Activated T-cell treated with anti-CD3 and anti-CD28 coated beads, Interleukin-2, amount 50 U/mL, for 72 hours (primary cell): ENCODE data around the gene GABARAP. TPM values are rescaled to one million over a fixed set of nuclear protein-coding genes. Genes with fewer than 3 reads are reported as not detected.

Experiments used
- ATAC-seq, 2 donors: fragments of 150-1000 bp; cut with Tn5 transposase; replicated peaks in 1 of 2; 2 replicates each; pipeline ENCODE4 v1.10.0; 2021; ENCODE audit warnings: moderate library complexity in 2 of 2, mild to moderate bottlenecking in 1 of 2
- DNase-seq, 2 donors: peaks; one replicate each; pipeline ENCODE4 v3.0.0; 2021 to 2022; ENCODE audit warnings: mixed read lengths in 1 of 2
- H3K27ac Mint-ChIP-seq: one replicate; pipeline ENCODE4 v1.8.0; 2022; ENCODE audit warnings: mild to moderate bottlenecking, moderate library complexity, mixed read lengths
- H3K27me3 Mint-ChIP-seq: one replicate; pipeline ENCODE4 v1.8.0; 2022; ENCODE audit warnings: low read depth, mixed read lengths
- H3K36me3 Mint-ChIP-seq, 2 donors: one replicate each; pipeline ENCODE4 v1.8.0; 2022; ENCODE audit warnings: mixed read lengths in 2 of 2, mild to moderate bottlenecking in 1 of 2; ENCODE audit not compliant: insufficient read depth in 2 of 2
- H3K4me1 Mint-ChIP-seq: one replicate; pipeline ENCODE4 v1.8.0; 2022; ENCODE audit warnings: low read depth, mixed read lengths
- H3K4me3 Mint-ChIP-seq, 2 donors: one replicate each; pipeline ENCODE4 v1.8.0; 2022; ENCODE audit warnings: mild to moderate bottlenecking in 2 of 2, mixed read lengths in 2 of 2, moderate library complexity in 2 of 2
- H3K9me3 Mint-ChIP-seq, 2 donors: one replicate each; pipeline ENCODE4 v1.8.0; 2022; ENCODE audit warnings: mixed read lengths in 2 of 2
- total RNA-seq, 2 donors: library from RNA; stranded (reverse); gene quantifications; one replicate each; pipeline ENCODE4 v1.2.3, GENCODE V29; 2022

GABARAP gene
- total RNA-seq, 2 donors from 2014 or later: 244 to 246 TPM

DNA sequence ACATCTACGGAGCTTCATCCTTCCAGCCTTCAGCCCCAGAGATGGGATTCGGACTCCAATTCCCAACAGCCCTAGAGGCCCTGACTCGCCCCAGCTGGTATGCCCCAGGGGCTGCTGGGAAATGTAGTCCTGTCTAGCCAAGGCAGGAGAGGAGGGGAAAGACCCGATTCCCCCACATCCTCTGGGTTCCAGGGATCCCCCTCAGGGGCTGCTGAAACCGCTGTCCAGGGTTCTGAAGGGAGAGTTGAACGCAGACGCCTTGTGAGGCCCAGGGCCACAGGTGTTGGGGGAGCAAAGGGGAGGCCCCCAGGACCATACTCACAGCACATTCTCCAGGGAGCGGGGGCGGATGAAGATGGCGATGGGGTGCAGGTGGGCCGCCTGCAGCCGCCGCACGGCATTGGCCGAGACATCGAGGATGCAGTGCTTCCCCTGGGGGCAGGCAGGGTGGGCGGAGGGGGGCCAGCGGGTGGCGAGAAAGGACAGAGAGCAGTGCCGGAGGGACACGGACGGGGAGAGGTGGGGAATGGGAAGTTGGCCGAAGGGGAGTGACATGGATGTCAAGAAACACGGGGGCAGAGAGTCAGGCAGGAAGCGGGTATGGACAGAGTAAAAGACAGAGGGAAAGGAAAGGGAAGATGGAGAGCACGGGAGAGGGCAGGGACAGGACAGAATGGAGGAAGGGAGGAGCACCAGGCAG, 50.5 kb downstream of the GABARAP start:
- no peak for DNase-seq
- no peak for ATAC-seq
- no peaks in the 10 kb centered on the region for H3K4me1 Mint-ChIP-seq

DNA sequence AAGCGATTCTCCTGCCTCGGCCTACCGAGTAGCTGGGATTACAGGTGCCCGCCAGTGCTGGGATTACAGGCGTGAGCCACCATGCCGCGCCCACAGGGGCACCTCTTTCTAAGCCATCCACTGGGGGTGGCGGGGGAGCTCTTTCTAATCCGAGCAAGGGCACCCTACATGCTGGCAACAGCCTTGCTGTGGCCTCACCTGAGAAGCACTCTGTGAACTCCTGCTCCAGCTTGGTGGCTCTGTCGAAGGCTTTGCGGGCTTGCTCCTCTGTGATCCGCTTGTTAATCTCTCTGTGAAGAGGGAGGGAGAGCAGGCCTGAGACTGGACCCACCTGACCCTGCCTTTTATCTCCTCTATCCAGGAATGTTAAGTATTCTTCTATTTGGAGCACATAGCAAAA, 51.2 kb downstream of the GABARAP start:
- ATAC-seq (no peak), DNase-seq (no peak)
- no peaks in the 10 kb centered on the region for H3K9me3 Mint-ChIP-seq
- H3K27ac Mint-ChIP-seq: no peak overlapping the region
- no peaks in the 10 kb centered on the region for H3K27me3 Mint-ChIP-seq
- no peaks in the 10 kb centered on the region for H3K4me1 Mint-ChIP-seq
- H3K4me3 Mint-ChIP-seq: no peak overlapping the region
- peaks cover 0 to 3% of the 10 kb centered on the region in 2 donors for H3K36me3 Mint-ChIP-seq

More for the DNA sequence above, 50.5 kb downstream of the GABARAP start:
- H3K27ac Mint-ChIP-seq: no peak overlapping the region
- no peaks in the 10 kb centered on the region for H3K27me3 Mint-ChIP-seq
- no peaks in the 10 kb centered on the region for H3K9me3 Mint-ChIP-seq
- H3K36me3 Mint-ChIP-seq: peaks cover 0 to 3% of the 10 kb centered on the region in 2 donors
- H3K4me3 Mint-ChIP-seq: no peak overlapping the region

DNA sequence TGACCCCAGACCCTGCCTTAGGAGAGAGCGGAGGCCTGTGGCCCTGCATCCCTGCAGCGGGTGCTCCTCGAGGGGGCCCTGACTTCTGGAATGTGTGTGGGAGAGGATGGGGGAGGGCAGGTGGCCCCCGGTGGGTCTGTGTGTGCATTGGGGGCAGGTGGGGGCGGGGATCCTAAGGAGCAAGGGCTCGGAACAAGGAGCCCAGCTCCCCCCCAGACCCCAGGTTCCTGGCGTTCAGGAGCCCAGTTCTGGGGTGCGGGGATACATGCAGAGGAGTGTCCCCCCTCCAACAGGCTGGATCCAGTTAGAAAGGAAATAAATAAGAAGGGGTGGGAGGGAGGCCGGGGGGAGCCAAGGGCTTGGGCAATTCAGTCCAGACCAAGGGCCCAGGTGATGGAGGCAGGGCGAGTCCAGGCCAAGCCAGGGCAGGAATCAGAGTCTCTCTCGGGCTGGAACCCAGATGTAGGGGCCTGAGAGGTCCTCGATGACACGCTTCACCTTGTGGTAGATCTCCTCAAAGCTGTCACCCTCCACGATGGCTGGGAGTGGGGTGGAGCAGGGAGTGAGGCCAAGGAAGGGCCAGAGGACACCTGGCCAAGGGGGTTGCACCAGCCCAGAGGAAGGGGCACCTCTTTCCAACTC, 51.9 kb downstream of the GABARAP start:
- H3K4me3 Mint-ChIP-seq: no peak overlapping the region
- peaks cover 0 to 3% of the 10 kb centered on the region in 2 donors for H3K36me3 Mint-ChIP-seq
- ATAC-seq (no peak), DNase-seq (no peak)
- no peak overlapping the region for H3K27ac Mint-ChIP-seq
- H3K9me3 Mint-ChIP-seq: no peaks in the 10 kb centered on the region
- no peaks in the 10 kb centered on the region for H3K27me3 Mint-ChIP-seq
- no peaks in the 10 kb centered on the region for H3K4me1 Mint-ChIP-seq

Other genes with a start within 250 kb of the GABARAP start
- not detected for gene ALOX12, start 246.4 kb downstream of the GABARAP start, total RNA-seq
- 100 to 1,000 TPM; 127 to 160 TPM for gene RNASEK, start 229.8 kb downstream of the GABARAP start, total RNA-seq
- gene BCL6B, start 219.4 kb downstream of the GABARAP start, total RNA-seq: 1 to 10 TPM; 1.4 to 2.0 TPM
- gene SLC16A13, start 206.4 kb downstream of the GABARAP start, total RNA-seq: 1 to 10 TPM; 5.3 to 5.5 TPM
- gene SLC16A11, start 198.4 kb downstream of the GABARAP start, total RNA-seq: 1 to 10 TPM; 2.0 to 2.9 TPM
- not detected for gene CLEC10A, start 162.2 kb downstream of the GABARAP start, total RNA-seq
- gene ASGR2, start 127.6 kb downstream of the GABARAP start, total RNA-seq: not detected
- 1 to 10 TPM; 1.5 to 2.1 TPM for gene ASGR1, start 63.1 kb downstream of the GABARAP start, total RNA-seq
- 10 to 100 TPM; 16.2 to 16.7 TPM for gene DLG4, start 22.6 kb downstream of the GABARAP start, total RNA-seq
- gene ACADVL, start 22.5 kb downstream of the GABARAP start, total RNA-seq: 100 to 1,000 TPM; 335 to 386 TPM
- 10 to 100 TPM; 49.5 to 54.8 TPM for gene DVL2, start 7.9 kb downstream of the GABARAP start, total RNA-seq
- 10 to 100 TPM; 28.9 to 32.2 TPM for gene PHF23, start 3.0 kb downstream of the GABARAP start, total RNA-seq
- 100 to 1,000 TPM; 184 to 186 TPM for gene CTDNEP1, start 9.3 kb upstream of the GABARAP start, total RNA-seq
- 10 to 100 TPM; 62.1 to 89.5 TPM for gene ELP5, start 9.8 kb upstream of the GABARAP start, total RNA-seq
- gene CLDN7, start 20.0 kb upstream of the GABARAP start, total RNA-seq: 1 to 10 TPM; 1.9 to 3.1 TPM
- gene SLC2A4, start 39.3 kb upstream of the GABARAP start, total RNA-seq: under 1 TPM; 0.07 to 0.17 TPM
- 1 to 10 TPM; 3.6 to 9.5 TPM for gene YBX2, start 52.2 kb upstream of the GABARAP start, total RNA-seq
- 100 to 1,000 TPM; 547 to 594 TPM for gene EIF5A, start 65.2 kb upstream of the GABARAP start, total RNA-seq
- 10 to 100 TPM; 50.5 to 50.7 TPM for gene GPS2, start 72.9 kb upstream of the GABARAP start, total RNA-seq
- gene NEURL4, start 86.9 kb upstream of the GABARAP start, total RNA-seq: 10 to 100 TPM; 35.7 to 37.6 TPM
- 100 to 1,000 TPM; 690 to 708 TPM for gene ACAP1, start 94.1 kb upstream of the GABARAP start, total RNA-seq
- 1 to 10 TPM; 4.9 to 5.5 TPM for gene KCTD11, start 109.7 kb upstream of the GABARAP start, total RNA-seq
- gene TMEM95, start 112.7 kb upstream of the GABARAP start, total RNA-seq: under 1 TPM in 1 of 2 donors, not detected in 1; 0.34 TPM
- 1 to 10 TPM; 5.5 to 6.5 TPM for gene TNK1, start 138.6 kb upstream of the GABARAP start, total RNA-seq
- 10 to 100 TPM; 60.5 to 62.6 TPM for gene PLSCR3, start 152.1 kb upstream of the GABARAP start, total RNA-seq
- 10 to 100 TPM; 64.8 to 88.2 TPM for gene TMEM256, start 161.6 kb upstream of the GABARAP start, total RNA-seq
- 10 to 100 TPM; 17.4 to 19.8 TPM for gene NLGN2, start 165.4 kb upstream of the GABARAP start, total RNA-seq
- gene SPEM1, start 177.9 kb upstream of the GABARAP start, total RNA-seq: under 1 TPM; 0.58 to 0.67 TPM
- gene SPEM2, start 183.2 kb upstream of the GABARAP start, total RNA-seq: not detected
- not detected for gene SPEM3, start 186.4 kb upstream of the GABARAP start, total RNA-seq
- 10 to 100 TPM; 11.3 to 11.7 TPM for gene TMEM102, start 193.0 kb upstream of the GABARAP start, total RNA-seq
- gene FGF11, start 197.1 kb upstream of the GABARAP start, total RNA-seq: 1 to 10 TPM; 4.9 to 5.3 TPM
- gene CHRNB1, start 202.6 kb upstream of the GABARAP start, total RNA-seq: 10 to 100 TPM; 25.5 to 26.8 TPM
- gene ZBTB4, start 237.2 kb upstream of the GABARAP start, total RNA-seq: 10 to 100 TPM; 28.5 to 29.0 TPM
- gene SLC35G6, start 239.0 kb upstream of the GABARAP start, total RNA-seq: under 1 TPM in 1 of 2 donors, not detected in 1; 0.25 TPM
- gene POLR2A, start 241.9 kb upstream of the GABARAP start, total RNA-seq: 100 to 1,000 TPM; 211 to 249 TPM